Smooth muscle cell of trachea (primary cell): ENCODE measurements around the gene NOTO. TPM values are rescaled to one million over a fixed set of nuclear protein-coding genes. Genes with fewer than 3 reads are reported as not detected.

Experiments
- total RNA-seq: library from RNA; depleted of rRNA; stranded (reverse); fragments of >200 nt; gene quantifications from 2 replicates; pipeline ENCODE4 v1.2.1, GENCODE V29; 2014

Gene NOTO
- not detected in 2 replicates for total RNA-seq

GRCh38 chr2:73202156-73203054 is at the start of gene NOTO:
Gene NOTO, plus strand, starts transcription at chr2:73202574. Its CDS starts 93 bp downstream, at chr2:73202667.

DNA sequence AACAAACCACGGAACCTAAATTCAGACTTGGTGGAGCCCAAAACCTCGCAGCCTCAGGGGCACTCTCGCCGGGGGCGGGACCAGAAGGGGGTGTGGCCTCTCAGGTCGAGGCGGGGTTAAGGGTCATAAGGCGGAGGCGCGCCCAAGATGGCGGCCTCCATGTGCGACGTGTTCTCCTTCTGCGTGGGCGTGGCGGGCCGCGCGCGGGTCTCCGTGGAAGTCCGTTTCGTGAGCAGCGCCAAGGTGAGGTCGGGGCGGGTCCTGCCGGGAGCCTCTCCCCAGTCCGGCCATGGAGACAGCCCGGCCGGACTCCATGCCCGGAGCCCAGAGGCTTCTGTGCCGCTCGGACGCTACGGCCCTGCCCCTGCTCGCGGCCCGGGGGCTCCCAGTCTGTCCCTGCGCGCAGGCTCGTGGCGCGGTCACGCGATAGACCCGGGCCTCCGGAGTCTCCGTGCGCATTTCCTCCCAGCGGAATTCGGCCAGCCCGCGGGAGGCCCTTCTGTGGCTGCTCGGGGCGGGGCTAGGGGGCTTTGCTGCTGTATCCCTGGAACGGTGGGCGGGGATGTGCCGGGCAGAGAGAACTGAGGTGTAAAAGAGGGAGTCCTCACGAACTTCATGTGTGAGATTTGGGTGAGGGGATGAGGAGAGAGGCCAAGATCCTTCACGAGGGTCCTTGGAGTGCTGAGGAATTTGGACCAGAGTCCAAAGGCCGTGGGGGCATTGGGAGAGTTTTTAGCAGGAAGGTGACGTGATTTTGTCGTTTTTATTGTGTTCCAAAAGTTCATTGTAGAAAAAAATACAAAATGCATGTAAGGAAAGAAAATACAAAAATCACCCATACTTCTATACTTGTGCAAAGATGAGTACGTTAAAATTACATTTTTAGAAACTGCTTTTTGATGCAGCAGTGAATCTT is 12.0 kb downstream of the NOTO start, which contains the start of gene SMYD5:
SMYD5 (plus strand) TSS at position 126 of the 916 bp plus-strand sequence; CDS start at position 148, 22 bp downstream.

DNA sequence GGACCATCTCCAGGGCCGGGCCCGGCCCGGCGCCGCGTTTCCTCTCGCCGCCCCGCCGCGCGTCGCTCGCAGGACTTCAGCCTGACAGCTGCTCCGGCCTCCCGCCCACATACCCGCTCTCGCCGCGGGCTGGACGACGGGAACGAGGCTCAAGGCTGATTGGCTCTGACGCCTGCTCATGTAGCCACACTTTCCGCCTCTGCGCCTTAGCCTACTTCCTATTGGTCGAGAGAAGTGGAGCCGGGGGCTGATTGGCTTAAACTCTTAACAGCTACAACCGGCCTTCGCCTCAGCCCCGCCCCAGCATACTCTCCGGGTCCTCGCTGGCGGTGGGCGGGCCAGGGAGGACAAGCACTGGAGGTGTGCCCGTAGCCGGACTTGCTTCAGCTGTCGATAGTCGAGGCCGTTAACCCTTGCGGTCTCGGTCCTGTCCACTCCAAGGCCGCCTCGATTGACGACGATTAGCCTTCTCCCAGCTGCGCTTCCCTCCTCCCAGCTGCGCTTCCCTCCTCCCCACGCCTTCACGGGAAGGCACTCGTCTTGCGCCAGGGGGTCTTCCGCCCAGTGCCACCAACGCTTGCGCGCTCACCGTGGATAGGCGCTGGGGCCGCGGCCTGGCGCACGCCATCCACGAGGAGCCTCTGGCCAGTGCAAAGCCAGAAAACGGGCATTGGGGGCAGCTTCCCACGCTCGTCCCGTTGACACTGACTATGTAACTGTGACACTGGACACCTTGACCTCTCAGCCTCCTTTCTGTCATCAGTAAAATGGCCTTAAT is 31.0 kb downstream of the NOTO start, which contains the start of gene PRADC1:
PRADC1 (minus strand) TSS at position 86 of the 778 bp plus-strand sequence; CDS start at position 7, 79 bp downstream.

DNA sequence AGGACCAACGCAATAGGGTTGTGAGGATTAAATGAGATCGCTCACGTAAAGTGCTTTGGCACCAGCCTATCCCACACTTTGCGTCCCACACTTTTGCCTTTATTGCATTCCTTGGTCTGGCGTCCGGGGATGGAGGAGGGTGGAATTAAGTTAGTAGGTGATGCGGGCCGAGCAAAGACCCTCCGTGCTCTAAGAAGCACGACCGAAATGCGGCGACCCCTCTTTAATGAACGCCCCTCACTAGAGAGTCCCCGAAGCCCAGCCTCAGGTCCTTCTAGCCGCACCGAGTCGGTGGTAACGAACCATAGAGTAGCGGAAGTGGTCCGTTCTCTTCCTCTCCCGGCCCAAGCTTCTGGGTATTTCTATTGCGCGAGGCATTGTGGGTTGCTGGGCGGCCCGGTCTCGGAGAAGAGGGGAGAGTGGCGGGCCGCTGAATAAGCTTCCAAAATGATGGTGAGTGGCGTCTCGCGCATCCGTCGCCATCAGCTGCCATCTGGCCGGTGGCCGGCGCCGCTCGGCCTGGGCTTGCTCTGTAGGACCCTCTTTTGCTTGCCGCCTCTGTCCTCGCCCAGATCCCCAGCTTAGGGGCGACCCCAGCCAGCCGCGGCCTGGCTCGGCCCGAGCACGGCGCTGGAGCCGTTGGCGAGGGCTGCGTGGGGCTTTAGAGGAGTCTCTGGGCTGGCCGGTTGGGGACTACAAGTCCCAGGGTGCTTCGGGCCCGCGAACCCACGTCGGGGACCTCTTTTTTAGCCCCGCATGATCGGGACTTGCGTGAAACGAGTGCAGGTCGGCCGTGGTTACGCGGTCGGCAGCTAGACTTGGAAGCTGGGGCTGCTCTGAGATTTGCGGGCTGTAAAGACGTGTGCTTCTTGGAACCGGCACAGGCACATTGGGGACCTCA is 31.8 kb downstream of the NOTO start, which contains the start of gene CCT7:
CCT7 (plus strand) TSS at position 377 of the 901 bp plus-strand sequence; CDS start at position 448, 71 bp downstream.

Other genes with a start within 250 kb of the NOTO start
- 12.7 and 14.0 TPM in 2 replicates for gene SFXN5, start 130.9 kb upstream of the NOTO start, total RNA-seq
- gene RAB11FIP5, start 89.6 kb upstream of the NOTO start, total RNA-seq: 46.0 and 70.5 TPM in 2 replicates
- 27.1 and 31.0 TPM in 2 replicates for gene SMYD5, start 11.7 kb downstream of the NOTO start, total RNA-seq
- 17.4 and 21.4 TPM in 2 replicates for gene PRADC1, start 30.7 kb downstream of the NOTO start, total RNA-seq
- 328 and 411 TPM in 2 replicates for gene CCT7, start 31.7 kb downstream of the NOTO start, total RNA-seq
- gene FBXO41, start 81.9 kb downstream of the NOTO start, total RNA-seq: 1.9 and 3.1 TPM in 2 replicates
- 0.83 TPM in 1 of 2 replicates, not detected in the other for gene EGR4, start 91.0 kb downstream of the NOTO start, total RNA-seq
- 14.4 and 17.0 TPM in 2 replicates for gene ALMS1, start 183.3 kb downstream of the NOTO start, total RNA-seq